ENCODE results near the gene ENO3. TPM values are rescaled to one million over a fixed set of nuclear protein-coding genes. Genes with fewer than 3 reads are reported as not detected.

ENO3 gene
- total and polyA plus RNA-seq, 7 experiments from 2014 or later, result 0.87 to 56.3 (median 30.1) TPM

DNA sequence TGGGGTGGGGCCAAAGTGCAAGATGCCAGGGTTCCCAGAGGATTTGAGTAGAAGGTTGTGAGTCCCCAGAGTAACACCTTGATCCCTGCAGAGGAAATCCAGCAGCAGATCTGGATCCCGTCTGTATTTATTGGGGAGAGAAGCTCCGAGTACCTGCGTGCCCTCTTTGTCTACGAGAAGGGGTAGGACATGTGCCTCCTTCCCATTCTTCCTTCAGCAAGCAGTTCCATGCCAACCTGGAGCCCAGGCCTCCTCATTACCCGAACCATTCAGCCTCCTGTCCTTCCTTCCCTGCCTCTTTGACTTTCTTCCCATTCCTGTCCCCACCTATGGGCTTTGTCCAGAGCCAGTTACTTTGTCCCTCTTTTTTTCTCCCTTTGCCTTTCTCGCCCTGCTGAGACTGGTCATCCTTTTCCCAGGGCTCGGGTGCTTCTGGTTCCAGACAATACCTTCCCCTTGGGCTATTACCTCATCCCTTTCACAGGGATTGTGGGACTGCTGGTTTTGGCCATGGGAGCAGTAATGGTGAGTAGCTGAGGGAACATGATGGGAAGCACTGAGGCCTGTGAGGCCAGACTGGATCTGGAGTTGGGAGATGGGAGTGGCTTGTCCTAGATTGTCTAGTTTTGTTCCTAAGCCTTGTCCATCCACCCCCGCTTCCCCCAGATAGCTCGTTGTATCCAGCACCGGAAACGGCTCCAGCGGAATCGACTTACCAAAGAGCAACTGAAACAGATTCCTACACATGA lies 8.0 kb upstream of the ENO3 start:
- peaks cover 0 to 2% (median 0%) of the 10 kb centered on the region in 5 donors for H3K27me3 Mint-ChIP-seq
- Histone ChIP-seq H3K4me3 (ENCODE audit: low read length) (peak overlapping the region; percentile 89), H3K4me1 (ENCODE audit: control insufficient read depth in 2 of 2, insufficient read depth in 2 of 2, low read length in 2 of 2) (peaks cover 64% of the 10 kb centered on the region in 2 donors), H3K27me3 (ENCODE audit: control insufficient read depth in 2 of 2, insufficient read depth in 2 of 2, low read length in 2 of 2) (no peaks in the 10 kb centered on the region), H3K9me3 (ENCODE audit: control insufficient read depth in 2 of 3, low read length in 3 of 3) (no peaks in the 10 kb centered on the region), H3K36me3 (ENCODE audit: control insufficient read depth in 2 of 3, insufficient read depth in 3 of 3, low read length in 3 of 3) (peaks cover 14 to 58% (median 16%) of the 10 kb centered on the region in 3 experiments), H3K27ac (ENCODE audit: low read depth, low read length) (peak overlapping the region; percentile 89)
- H3K4me3 Mint-ChIP-seq, result peak overlapping the region; percentile 59 to 100 (median 98)
- ChIA-PET CTCF (interaction anchor here (0.7 to 1.5 kb wide), 3 partner anchors 9 to 85 kb away, joined by 3 to 5 read pairs (median 3); partner anchors contain the start of gene SPAG7), POLR2A (interaction anchor here (0.7 to 13.0 kb wide), 8 partner anchors 25 to 1254 kb away, joined by 3 to 278 read pairs (median 3); partner anchors contain the start of genes INCA1, KIF1C, PLD2 and SPAG7)
- no peak for DNase-seq
- H3K36me3 Mint-ChIP-seq, result peaks cover 5 to 68% (median 42%) of the 10 kb centered on the region in 5 donors
- intact Hi-C loops (cut with micrococcal nuclease), result loop anchor here (10.0 kb wide), 2 partner anchors 252 to 1712 kb away; partner anchors contain the start of genes ZNF594 (in 2 of the 2), C17orf100 (in 1 of the 2) and MED31 (in 1 of the 2)
- H3K9me3 Mint-ChIP-seq, result peaks cover 0 to 6% (median 0%) of the 10 kb centered on the region in 11 donors
- peak overlapping the region; percentile 72 to 98 (median 92) for H3K27ac Mint-ChIP-seq
- H3K4me1 Mint-ChIP-seq, result peaks cover 63 to 82% (median 74%) of the 10 kb centered on the region in 7 donors
- no peak for ATAC-seq

- no peaks in the 10 kb centered on the region for H3K27me3 ChIP-seq (ENCODE audit: control insufficient read depth in 2 of 2, insufficient read depth in 2 of 2, low read length in 2 of 2)
- H3K4me3 Mint-ChIP-seq, result peak overlapping the region; percentile 86 to 100 (median 96)
- peaks cover 5 to 66% (median 42%) of the 10 kb centered on the region in 5 donors for H3K36me3 Mint-ChIP-seq
- peak overlapping the region; percentile 68 to 98 (median 93) for H3K27ac Mint-ChIP-seq
- peaks cover 0 to 2% (median 0%) of the 10 kb centered on the region in 5 donors for H3K27me3 Mint-ChIP-seq
- H3K9me3 Mint-ChIP-seq, result peaks cover 0 to 6% (median 0%) of the 10 kb centered on the region in 11 donors
- no peaks in the 10 kb centered on the region for H3K9me3 ChIP-seq (ENCODE audit: control insufficient read depth in 2 of 3, low read length in 3 of 3)
- peak overlapping the region; percentile 56 for H3K4me3 ChIP-seq (ENCODE audit: low read length)
- ChIA-PET CTCF (interaction anchor here (0.6 to 0.7 kb wide), 2 partner anchors 31 to 45 kb away, joined by 3 read pairs; no protein-coding TSS in a partner anchor), POLR2A (interaction anchor here (1.0 to 13.0 kb wide), 5 partner anchors 9 to 229 kb away, joined by 3 to 278 read pairs (median 4); partner anchors contain the start of gene SPAG7)
- peaks cover 51 to 52% of the 10 kb centered on the region in 2 donors for H3K4me1 ChIP-seq (ENCODE audit: control insufficient read depth in 2 of 2, insufficient read depth in 2 of 2, low read length in 2 of 2)
- peaks cover 57 to 70% (median 64%) of the 10 kb centered on the region in 7 donors for H3K4me1 Mint-ChIP-seq
- DNase-seq, result peak in 8 of 9 donors; percentile 52 to 67 (median 61)
- ATAC-seq, result no peak
- H3K36me3 ChIP-seq (ENCODE audit: control insufficient read depth in 2 of 3, insufficient read depth in 3 of 3, low read length in 3 of 3), result peaks cover 14 to 55% (median 16%) of the 10 kb centered on the region in 3 experiments
- intact Hi-C loops (cut with micrococcal nuclease), result loop anchor here (1.0 to 10.0 kb wide), 3 partner anchors 23 to 1711 kb away; partner anchors contain the start of genes ZNF594 (in 2 of the 2), C17orf100 (in 1 of the 2), MED31 (in 1 of the 2) and SPAG7 (in 1 of the 2)
- peak overlapping the region; percentile 89 for H3K27ac ChIP-seq (ENCODE audit: low read depth, low read length)
Observed at GRCh38 chr17:4944163-4944553, 6.8 kb upstream of the ENO3 start.

- ChIA-PET POLR2A (interaction anchor here (0.6 to 13.0 kb wide), 7 partner anchors 9 to 53 kb away, joined by 3 to 278 read pairs (median 5); partner anchors contain the start of genes INCA1, KIF1C and SPAG7), CTCF (interaction anchor here (0.7 to 2.1 kb wide), 2 partner anchors 23 to 45 kb away, joined by 3 to 9 read pairs; partner anchors contain the start of gene SPAG7)
- Histone ChIP-seq H3K4me3 (ENCODE audit: low read length) (peak overlapping the region; percentile 56), H3K4me1 (ENCODE audit: control insufficient read depth in 2 of 2, insufficient read depth in 2 of 2, low read length in 2 of 2) (peaks cover 50 to 51% of the 10 kb centered on the region in 2 donors), H3K36me3 (ENCODE audit: control insufficient read depth in 2 of 3, insufficient read depth in 3 of 3, low read length in 3 of 3) (peaks cover 14 to 50% (median 16%) of the 10 kb centered on the region in 3 experiments), H3K27me3 (ENCODE audit: control insufficient read depth in 2 of 2, insufficient read depth in 2 of 2, low read length in 2 of 2) (no peaks in the 10 kb centered on the region), H3K9me3 (ENCODE audit: control insufficient read depth in 2 of 3, low read length in 3 of 3) (no peaks in the 10 kb centered on the region), H3K27ac (ENCODE audit: low read depth, low read length) (peak overlapping the region; percentile 89)
- Mint-ChIP-seq H3K4me1 (peaks cover 55 to 68% (median 62%) of the 10 kb centered on the region in 7 donors), H3K9me3 (peaks cover 0 to 6% (median 0%) of the 10 kb centered on the region in 11 donors), H3K4me3 (peak overlapping the region; percentile 86 to 100 (median 96)), H3K36me3 (peaks cover 5 to 65% (median 42%) of the 10 kb centered on the region in 5 donors), H3K27ac (peak overlapping the region; percentile 68 to 98 (median 93)), H3K27me3 (peaks cover 0 to 2% (median 0%) of the 10 kb centered on the region in 5 donors)
- DNase-seq, result no peak
- intact Hi-C loops (cut with micrococcal nuclease), result loop anchor here (1.0 to 10.0 kb wide), 5 partner anchors 23 to 1710 kb away; partner anchors contain the start of genes ZNF594 (in 2 of the 2), C17orf100 (in 1 of the 2), MED31 (in 1 of the 2) and MINK1 (in 1 of the 2)
- no peak for ATAC-seq
Observed at GRCh38 chr17:4944554-4945175, 6.3 kb upstream of the ENO3 start.

- H3K9me3 ChIP-seq (ENCODE audit: control insufficient read depth in 2 of 3, low read length in 3 of 3), result no peaks in the 10 kb centered on the region
- Mint-ChIP-seq H3K9me3 (peaks cover 0 to 6% (median 0%) of the 10 kb centered on the region in 11 donors), H3K4me3 (peak overlapping the region; percentile 86 to 100 (median 96)), H3K36me3 (peaks cover 5 to 65% (median 37%) of the 10 kb centered on the region in 5 donors), H3K4me1 (peaks cover 58 to 66% (median 60%) of the 10 kb centered on the region in 7 donors), H3K27ac (peak overlapping the region; percentile 68 to 98 (median 93)), H3K27me3 (peaks cover 0 to 2% (median 0%) of the 10 kb centered on the region in 5 donors)
- peak overlapping the region; percentile 56 for H3K4me3 ChIP-seq (ENCODE audit: low read length)
- intact Hi-C loops (cut with micrococcal nuclease), result loop anchor here (5.0 to 10.0 kb wide), 4 partner anchors 113 to 1709 kb away; partner anchors contain the start of genes ZNF594 (in 2 of the 2), C17orf100 (in 1 of the 2), MED31 (in 1 of the 2) and MINK1 (in 1 of the 2)
- H3K27me3 ChIP-seq (ENCODE audit: control insufficient read depth in 2 of 2, insufficient read depth in 2 of 2, low read length in 2 of 2), result no peaks in the 10 kb centered on the region
- peaks cover 14 to 48% (median 16%) of the 10 kb centered on the region in 3 experiments for H3K36me3 ChIP-seq (ENCODE audit: control insufficient read depth in 2 of 3, insufficient read depth in 3 of 3, low read length in 3 of 3)
- ChIA-PET POLR2A (interaction anchor here (0.5 to 13.0 kb wide), 11 partner anchors 23 to 305 kb away, joined by 3 to 278 read pairs (median 4); partner anchors contain the start of genes C17orf107, CAMTA2, INCA1 and KIF1C), CTCF (interaction anchor here (0.6 to 2.1 kb wide), 2 partner anchors 22 to 46 kb away, joined by 3 to 9 read pairs; partner anchors contain the start of gene SPAG7)
- H3K4me1 ChIP-seq (ENCODE audit: control insufficient read depth in 2 of 2, insufficient read depth in 2 of 2, low read length in 2 of 2), result peaks cover 51 to 52% of the 10 kb centered on the region in 2 donors
- DNase-seq (peak in 3 of 9 donors; percentile 35 to 83 (median 70)), ATAC-seq (peak; percentile 32)
- H3K27ac ChIP-seq (ENCODE audit: low read depth, low read length), result peak overlapping the region; percentile 89
Observed at GRCh38 chr17:4945176-4945943, 5.6 kb upstream of the ENO3 start.

DNA sequence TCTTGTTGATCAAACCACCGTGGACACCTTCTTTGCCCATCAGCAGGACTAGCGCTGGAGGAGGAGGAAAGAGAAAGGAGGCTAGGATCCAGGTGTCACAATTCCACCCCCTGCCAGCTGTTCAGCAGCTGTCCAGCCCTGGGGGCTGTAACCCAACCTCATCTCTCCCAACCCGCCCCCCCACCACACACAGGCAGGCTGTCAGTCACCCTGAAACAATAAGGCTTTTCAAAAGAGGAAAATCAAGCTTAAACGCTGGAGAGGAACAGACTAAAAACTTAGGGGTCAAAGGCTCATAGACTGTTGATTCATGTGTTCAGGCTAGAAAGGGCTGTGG lies 5.0 kb upstream of the ENO3 start:
- POLR2A ChIA-PET, result interaction anchor here (0.5 to 13.0 kb wide), 11 partner anchors 22 to 304 kb away, joined by 3 to 278 read pairs (median 4); partner anchors contain the start of genes C17orf107, CAMTA2, INCA1 and KIF1C
- H3K4me1 Mint-ChIP-seq, result peaks cover 63 to 70% (median 64%) of the 10 kb centered on the region in 7 donors

More for the DNA sequence above, 5.0 kb upstream of the ENO3 start:
- intact Hi-C loops (cut with micrococcal nuclease), result loop anchor here (2.0 to 10.0 kb wide), 5 partner anchors 113 to 1709 kb away; partner anchors contain the start of genes MINK1 (in 2 of the 2), ZNF594 (in 2 of the 2), C17orf100 (in 1 of the 2) and MED31 (in 1 of the 2)
- H3K27me3 Mint-ChIP-seq, result peaks cover 0 to 2% (median 0%) of the 10 kb centered on the region in 5 donors
- Histone ChIP-seq H3K9me3 (ENCODE audit: control insufficient read depth in 2 of 3, low read length in 3 of 3) (no peaks in the 10 kb centered on the region), H3K27ac (ENCODE audit: low read depth, low read length) (peak overlapping the region; percentile 89), H3K4me3 (ENCODE audit: low read length) (peak overlapping the region; percentile 98), H3K36me3 (ENCODE audit: control insufficient read depth in 2 of 3, insufficient read depth in 3 of 3, low read length in 3 of 3) (peaks cover 14 to 46% (median 16%) of the 10 kb centered on the region in 3 experiments), H3K4me1 (ENCODE audit: control insufficient read depth in 2 of 2, insufficient read depth in 2 of 2, low read length in 2 of 2) (peaks cover 51 to 57% of the 10 kb centered on the region in 2 donors), H3K27me3 (ENCODE audit: control insufficient read depth in 2 of 2, insufficient read depth in 2 of 2, low read length in 2 of 2) (no peaks in the 10 kb centered on the region)
- CTCF ChIA-PET, result interaction anchor here (0.6 to 2.1 kb wide), 2 partner anchors 21 to 46 kb away, joined by 3 to 9 read pairs; partner anchors contain the start of gene SPAG7
- peak overlapping the region in 8 of 9 donors; percentile 92 to 98 (median 94) for H3K27ac Mint-ChIP-seq
- H3K9me3 Mint-ChIP-seq, result peaks cover 0 to 6% (median 0%) of the 10 kb centered on the region in 11 donors
- peak overlapping the region; percentile 92 to 100 (median 96) for H3K4me3 Mint-ChIP-seq
- no peak for DNase-seq
- H3K36me3 Mint-ChIP-seq, result peaks cover 5 to 62% (median 37%) of the 10 kb centered on the region in 5 donors
- no peak for ATAC-seq
